Testis (tissue), 3 donors: ENCODE measurements around the gene MFF. TPM values are rescaled to one million over a fixed set of nuclear protein-coding genes. Genes with fewer than 3 reads are reported as not detected.
"Not testable (repeated sequence)": the region's sequence is repeated elsewhere in the genome, so short reads cannot be mapped to it uniquely, and the experiment has no call there.

Experiments used
- DNase-seq: peaks from one replicate; pipeline ENCODE4 v3.0.0-alpha.2; 2019
- H3K27ac ChIP-seq, 2 donors: fragments of 200-600 bp; sonication (generic); one replicate each; pipeline ENCODE4 v1.5.1; 2019
- H3K27me3 ChIP-seq: fragments of 200-600 bp; sonication (generic); one replicate; pipeline ENCODE4 v1.5.1; 2019
- H3K36me3 ChIP-seq: fragments of 200-600 bp; sonication (generic); one replicate; pipeline ENCODE4 v1.5.1; 2017; ENCODE audit warnings: low read depth; ENCODE audit errors: missing control alignments
- H3K4me1 ChIP-seq: fragments of 200-600 bp; sonication (generic); one replicate; pipeline ENCODE4 v1.5.1; 2019
- H3K4me3 ChIP-seq, 2 donors: fragments of 200-600 bp; sonication (generic); one replicate each; pipeline ENCODE4 v1.5.1; 2017 to 2019
- H3K9me3 ChIP-seq: fragments of 200-600 bp; sonication (generic); one replicate; pipeline ENCODE4 v1.5.1; 2017
- CTCF ChIP-seq, 3 experiments: fragments of 450-650 bp in 2 of 3; fragments of 200-600 bp in 1 of 3; sonication (generic) in 1 of 3; IDR thresholded peaks; one replicate each; pipeline ENCODE4 v1.5.1; 2016 to 2019; ENCODE audit warnings: antibody characterized with exemption in 3 of 3, mild to moderate bottlenecking in 2 of 3, moderate library complexity in 1 of 3
- POLR2A ChIP-seq: fragments of 450-650 bp; IDR thresholded peaks from one replicate; pipeline ENCODE4 v1.6.1; 2017; ENCODE audit warnings: antibody characterized with exemption, mild to moderate bottlenecking, moderate library complexity
- WGBS, 2 donors: methylation state at CpG; one replicate each; pipeline ENCODE4 v1.1.5; 2018; 5-methylcytosine and 5-hydroxymethylcytosine counted together
- intact Hi-C: fragments of 100-400 bp; cut with DNase I; formaldehyde crosslinking; loops from one replicate; pipeline ENCODE4 v1.15.1; 2023; ENCODE audit warnings: low total_unique reads
- polyA plus RNA-seq: library from polyadenylated mRNA; stranded (reverse); fragments of 350-450 nt; fragmentation: Illumina TruSeq; extraction: RNeasy Lipid Tissue Mini Kit (QIAGEN cat#74804); gene quantifications from one replicate; pipeline ENCODE4 v1.2.3, GENCODE V29; 2014; ENCODE audit warnings: low read depth, low replicate concordance; ENCODE audit not compliant: insufficient read depth
- total RNA-seq, 2 donors: library from RNA; depleted of rRNA; stranded (reverse); fragments of >200 nt; gene quantifications; one replicate each; pipeline ENCODE4 v1.2.3, GENCODE V29; 2016

MFF gene
- total and polyA plus RNA-seq, 3 donors from 2014 or later = 318 to 457 (median 368) TPM

GRCh38 chr2:227376656-227377396 is 51.8 kb downstream of the MFF start:
- H3K4me1 ChIP-seq = no peaks in the 10 kb centered on the region
- H3K27me3 ChIP-seq = no peaks in the 10 kb centered on the region
- no peaks in the 10 kb centered on the region for H3K9me3 ChIP-seq
- TF ChIP-seq CTCF (IDR thresholded peaks at IDR 0.05) (no peak), POLR2A (no peak)
- no peak overlapping the region for H3K27ac ChIP-seq
- no peaks in the 10 kb centered on the region for H3K36me3 ChIP-seq
- no peak overlapping the region for H3K4me3 ChIP-seq
- 66 to 67% methylated on average over 9 of the region's 9 CpGs for WGBS, 2 donors
- DNase-seq = no peak
- intact Hi-C loops = no loop called here

GRCh38 chr2:227377467-227378351 is 52.7 kb downstream of the MFF start:
- Histone ChIP-seq H3K4me1 (no peaks in the 10 kb centered on the region), H3K4me3 (no peak overlapping the region), H3K27ac (no peak overlapping the region), H3K36me3 (no peaks in the 10 kb centered on the region), H3K27me3 (no peaks in the 10 kb centered on the region), H3K9me3 (no peaks in the 10 kb centered on the region)
- DNase-seq = no peak
- intact Hi-C loops = no loop called here
- TF ChIP-seq POLR2A (no peak), CTCF (IDR thresholded peaks at IDR 0.05) (no peak)
- 82 to 83% methylated on average over 8 of the region's 8 CpGs for WGBS, 2 donors

GRCh38 chr2:227378371-227378782 is 53.3 kb downstream of the MFF start:
- 81 to 87% methylated on average over 4 of the region's 4 CpGs for WGBS, 2 donors
- H3K4me1 ChIP-seq = peaks cover under 1% of the 10 kb centered on the region

GRCh38 chr2:227379095-227379494 is 54.0 kb downstream of the MFF start, which contains the start of gene TM4SF20:
TSS of gene TM4SF20 (minus strand) at chr2:227379306. CDS start at chr2:227379268, 38 bp downstream.
- intact Hi-C loops = no loop called here
- 85 to 89% methylated on average over 4 of the region's 4 CpGs for WGBS, 2 donors
- H3K4me3 ChIP-seq = no peak within 1 kb of the TSS

More at GRCh38 chr2:227378371-227378782, 53.3 kb downstream of the MFF start:
- H3K9me3 ChIP-seq = no peaks in the 10 kb centered on the region
- no peak for DNase-seq
- no peak overlapping the region for H3K27ac ChIP-seq
- no peak for TF ChIP-seq CTCF (IDR thresholded peaks at IDR 0.05)
- TF ChIP-seq POLR2A = no peak
- no peaks in the 10 kb centered on the region for H3K27me3 ChIP-seq
- no peaks in the 10 kb centered on the region for H3K36me3 ChIP-seq
- no peak overlapping the region for H3K4me3 ChIP-seq
- intact Hi-C loops = no loop called here

GRCh38 chr2:227382241-227382835 is 57.3 kb downstream of the MFF start:
- 81 to 97% methylated on average over 2 of the region's 2 CpGs for WGBS, 2 donors

More at GRCh38 chr2:227379095-227379494, 54.0 kb downstream of the MFF start, which contains the start of gene TM4SF20:
- H3K9me3 ChIP-seq = no peaks in the 10 kb centered on the region
- H3K36me3 ChIP-seq = no peaks in the 10 kb centered on the region
- DNase-seq = no peak
- H3K4me1 ChIP-seq = peaks cover 4% of the 10 kb centered on the region
- TF ChIP-seq POLR2A = no peak
- TF ChIP-seq CTCF (IDR thresholded peaks at IDR 0.05) = no peak
- H3K27ac ChIP-seq = no peak within 1 kb of the TSS
- no peaks in the 10 kb centered on the region for H3K27me3 ChIP-seq

More at GRCh38 chr2:227382241-227382835, 57.3 kb downstream of the MFF start:
- H3K27ac ChIP-seq, H3K36me3 ChIP-seq, H3K27me3 ChIP-seq, DNase-seq, intact Hi-C loops, H3K9me3 ChIP-seq, H3K4me3 ChIP-seq: not testable (repeated sequence)
- peaks cover 10% of the 10 kb centered on the region for H3K4me1 ChIP-seq
